ENCODE results near the gene WFDC1.

The WFDC1 gene

GRCh38 chr16:84271866-84272265 is 22.8 kb upstream of the WFDC1 start:
- no peak for DNase-seq (ENCODE audit: low read depth in 1 of 2, low spot score in 1 of 2)

GRCh38 chr16:84272740-84273320 is 21.8 kb upstream of the WFDC1 start:
- no peak for DNase-seq (ENCODE audit: low read depth in 1 of 2, low spot score in 1 of 2)

DNA sequence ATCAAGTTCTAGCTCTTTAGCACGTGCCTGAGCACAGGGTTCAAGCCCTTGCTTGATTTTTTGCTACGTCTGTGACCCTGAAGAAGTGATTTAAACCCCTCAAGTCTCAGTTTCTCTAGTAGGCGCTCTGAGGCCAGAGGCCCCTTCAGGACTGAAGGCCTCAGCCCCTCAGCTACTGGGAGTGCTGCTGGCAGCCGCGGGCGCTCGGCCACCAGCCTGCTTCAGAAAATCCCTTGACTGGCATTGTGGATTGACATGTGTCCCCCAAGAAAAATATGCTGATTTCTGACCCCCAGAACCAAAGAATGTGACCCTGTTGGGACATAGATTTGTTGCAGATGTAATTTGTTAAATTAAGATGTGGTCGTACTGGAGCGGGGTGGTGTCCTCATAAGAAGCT is 20.2 kb upstream of the WFDC1 start:
- no peak for DNase-seq (ENCODE audit: low read depth in 1 of 2, low spot score in 1 of 2)

- no peak for DNase-seq (ENCODE audit: low read depth in 1 of 2, low spot score in 1 of 2)
These were observed 19.0 kb upstream of the WFDC1 start for GRCh38 chr16:84275585-84276151.

DNA sequence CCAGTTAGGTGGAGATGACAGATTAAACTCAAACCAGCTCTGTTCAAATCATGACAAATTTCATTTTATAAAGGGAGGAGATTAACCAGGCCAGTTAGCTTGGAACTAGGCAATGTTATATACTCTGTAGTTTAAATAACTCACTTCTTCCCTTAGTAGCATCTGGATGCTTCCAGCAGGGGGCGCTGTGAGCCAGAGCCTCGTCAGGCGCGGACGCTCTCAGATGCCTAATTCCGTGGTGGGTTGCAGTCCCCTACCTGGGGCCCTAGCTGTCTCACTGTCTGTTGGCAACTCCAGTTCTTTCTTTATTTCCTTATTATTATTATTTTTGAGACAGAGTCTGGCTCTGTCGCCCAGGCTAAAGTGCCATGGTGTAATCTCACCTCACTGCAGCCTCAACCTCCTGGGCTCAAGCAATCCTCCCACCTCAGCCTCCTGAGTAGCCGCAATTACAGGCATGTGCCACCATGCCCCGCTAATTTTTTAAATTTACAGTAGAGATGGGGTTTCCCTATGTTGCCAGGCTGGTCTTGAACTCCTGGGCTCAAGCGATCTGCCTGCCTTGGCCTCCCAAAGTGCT is 17.3 kb upstream of the WFDC1 start:
- DNase-seq (ENCODE audit: low read depth in 1 of 2, low spot score in 1 of 2), result peak; percentile 54 to 60

- no peak for DNase-seq (ENCODE audit: low read depth in 1 of 2, low spot score in 1 of 2)
These were observed 16.3 kb upstream of the WFDC1 start for GRCh38 chr16:84278333-84278732.

GRCh38 chr16:84278968-84279367 is 15.7 kb upstream of the WFDC1 start:
- no peak for DNase-seq (ENCODE audit: low read depth in 1 of 2, low spot score in 1 of 2)

DNA sequence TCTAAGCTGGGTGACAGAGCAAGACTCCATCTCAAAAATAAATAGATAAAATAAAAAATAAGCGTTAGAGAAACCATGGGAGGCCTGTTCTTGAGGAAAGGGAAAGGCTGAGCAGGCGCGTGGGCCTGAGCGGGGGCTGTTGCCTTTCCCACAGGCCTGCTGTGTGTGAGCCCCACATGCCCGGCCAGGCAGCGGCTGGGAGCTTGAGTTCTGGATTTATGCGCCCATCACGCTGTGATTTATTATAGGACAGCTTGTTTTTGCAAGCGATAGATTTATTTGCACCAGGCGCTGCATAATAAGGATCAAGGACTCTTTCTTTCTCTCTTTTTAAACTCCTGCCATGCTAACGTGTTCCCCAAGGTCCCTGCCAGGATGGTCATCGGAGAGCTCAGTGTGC is 14.8 kb upstream of the WFDC1 start:
- no peak for DNase-seq (ENCODE audit: low read depth in 1 of 2, low spot score in 1 of 2)

DNA sequence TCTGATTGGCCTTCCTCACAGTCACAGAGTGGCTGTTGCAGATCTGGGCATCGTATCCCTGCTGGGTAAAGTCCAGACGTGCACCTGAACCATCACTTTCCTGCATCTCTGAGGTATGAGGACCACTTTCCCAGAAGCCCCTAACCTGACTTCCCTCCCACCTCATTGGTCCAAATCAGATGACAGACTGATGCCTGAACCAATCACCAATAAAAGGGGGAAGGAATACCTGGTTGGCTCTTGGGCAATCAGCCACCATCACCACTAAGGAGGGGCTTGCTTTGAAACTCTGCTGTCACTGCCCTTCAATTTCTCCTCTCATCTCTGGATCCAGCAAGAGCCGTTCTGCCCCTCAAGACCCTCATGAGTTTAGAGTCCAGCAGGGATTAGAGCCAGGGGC is 13.6 kb upstream of the WFDC1 start:
- no peak for DNase-seq (ENCODE audit: low read depth in 1 of 2, low spot score in 1 of 2)

GRCh38 chr16:84282533-84282932 is 12.1 kb upstream of the WFDC1 start:
- no peak for DNase-seq (ENCODE audit: low read depth in 1 of 2, low spot score in 1 of 2)

DNA sequence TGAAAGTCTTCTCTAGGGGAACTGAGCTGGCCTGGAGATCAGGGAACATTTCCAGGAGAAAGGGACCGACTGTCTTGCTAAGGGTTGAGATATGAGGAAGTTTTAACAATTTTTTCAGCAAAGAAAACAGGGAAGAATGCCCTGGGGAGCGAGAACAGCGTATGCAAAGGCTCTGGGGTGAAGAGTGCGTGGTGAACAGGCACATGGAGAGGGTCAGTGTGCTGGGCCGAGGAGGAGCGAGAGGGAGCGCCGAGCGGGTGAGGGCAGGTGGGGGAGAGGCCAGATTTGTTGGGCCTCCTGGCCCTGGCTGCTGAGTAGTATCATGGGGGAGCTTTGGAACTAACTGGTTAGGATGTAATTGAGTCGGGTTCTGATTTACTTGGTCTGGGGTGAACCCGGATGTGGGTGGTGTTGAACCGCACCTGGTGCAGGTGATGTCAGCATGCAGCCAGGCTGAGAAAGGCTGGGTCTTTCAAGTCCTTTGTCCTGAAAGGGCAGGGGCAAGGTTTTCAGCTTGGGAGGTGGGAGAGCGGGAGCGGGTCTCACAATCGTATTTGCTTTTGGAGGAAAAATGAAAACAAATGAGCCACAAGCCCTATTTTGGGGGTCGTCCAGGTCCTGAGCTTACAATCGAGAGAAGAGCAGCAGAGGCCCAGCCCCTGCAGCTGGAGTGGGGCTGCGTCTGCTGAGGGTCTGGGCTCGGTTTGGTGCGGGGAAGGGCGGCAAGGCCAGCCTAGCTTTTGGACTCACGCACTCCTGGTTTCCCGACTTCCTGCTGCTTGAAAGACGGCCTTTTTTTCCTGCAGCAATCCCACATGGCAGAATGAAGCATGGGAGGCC is 11.1 kb upstream of the WFDC1 start:
- DNase-seq (ENCODE audit: low read depth in 1 of 2, low spot score in 1 of 2), result no peak

DNA sequence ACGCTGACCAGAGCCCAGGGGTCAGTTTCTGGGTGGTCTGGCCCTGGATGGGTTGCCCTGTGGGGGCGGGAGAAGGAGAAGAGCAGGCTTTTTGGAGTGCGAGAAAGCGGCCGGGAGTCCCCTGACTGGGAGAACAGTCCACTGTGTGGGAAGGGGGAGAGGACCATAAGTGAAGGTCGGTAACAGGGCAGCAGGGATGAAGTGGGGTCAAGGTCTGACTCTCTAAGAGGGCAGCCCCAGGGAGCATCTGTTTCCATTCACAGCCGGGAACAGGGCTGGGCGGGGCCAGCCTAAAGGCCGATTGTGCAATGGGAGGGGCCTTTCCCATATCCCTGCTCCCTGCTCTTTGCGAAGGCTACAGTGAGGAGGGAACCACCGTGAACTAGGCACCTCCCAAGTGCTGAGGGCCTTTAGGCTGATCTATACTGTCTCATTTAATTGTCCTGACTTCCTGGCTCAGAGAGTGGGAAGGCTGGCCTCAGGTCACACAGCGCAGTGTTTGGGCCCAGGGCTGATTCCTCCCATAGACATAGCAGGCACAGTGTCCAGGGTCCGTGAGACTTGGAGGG is 10.4 kb upstream of the WFDC1 start:
- no peak for DNase-seq (ENCODE audit: low read depth in 1 of 2, low spot score in 1 of 2)

DNA sequence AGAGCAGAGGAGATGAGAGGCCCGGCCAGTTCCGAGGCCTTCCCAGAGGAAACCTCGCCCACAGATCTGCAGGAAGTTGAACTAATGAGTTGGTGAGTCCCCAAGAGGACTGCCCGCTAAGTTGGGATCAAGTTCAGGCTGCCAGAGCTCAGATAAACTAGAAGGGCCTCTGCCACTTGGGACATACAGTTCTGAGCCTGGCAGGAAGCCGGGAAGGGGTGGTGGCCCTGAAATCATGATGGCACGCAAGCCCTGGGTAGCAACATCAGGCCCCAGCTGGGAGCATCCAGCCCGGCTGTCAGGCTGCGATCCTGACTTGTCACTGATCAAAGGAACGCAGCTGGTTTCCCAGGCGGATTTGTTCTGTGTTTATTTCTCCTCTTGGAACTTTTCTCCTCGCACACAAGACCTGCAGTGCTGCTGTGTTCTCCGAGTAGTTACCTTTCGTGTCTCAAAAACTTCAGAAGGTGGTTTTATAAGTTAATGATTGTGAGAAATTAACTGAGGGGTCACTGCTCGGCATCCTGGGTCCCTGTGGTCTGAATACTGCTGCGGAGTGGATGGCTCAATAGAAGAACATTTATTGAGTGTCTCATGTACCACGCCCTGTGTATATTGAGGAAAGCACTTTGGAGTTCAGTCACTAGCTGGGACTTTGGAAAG is 8.0 kb upstream of the WFDC1 start:
- no peak for DNase-seq (ENCODE audit: low read depth in 1 of 2, low spot score in 1 of 2)

- no peak for DNase-seq (ENCODE audit: low read depth in 1 of 2, low spot score in 1 of 2)
These were observed 5.8 kb upstream of the WFDC1 start for GRCh38 chr16:84288902-84289301.

DNA sequence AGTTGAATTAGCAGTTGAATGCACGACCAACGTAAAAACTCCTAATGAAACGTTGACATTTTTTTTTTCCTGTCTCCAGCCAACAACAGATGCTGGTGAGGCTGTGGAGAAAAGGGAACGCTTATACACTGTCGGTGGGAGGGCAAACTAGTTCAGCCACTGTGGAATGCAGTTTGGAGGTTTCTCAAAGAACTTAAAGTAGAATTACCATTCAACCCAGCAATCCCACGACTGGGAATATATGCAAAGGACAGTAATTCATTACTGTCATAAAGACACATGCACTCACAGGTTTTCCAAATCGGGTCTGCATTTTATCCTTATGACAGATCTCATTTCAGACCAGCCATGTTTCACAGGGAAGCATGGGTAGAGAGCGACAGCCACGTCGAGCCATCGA is 3.5 kb upstream of the WFDC1 start:
- no peak for DNase-seq (ENCODE audit: low read depth in 1 of 2, low spot score in 1 of 2)

- DNase-seq (ENCODE audit: low read depth in 1 of 2, low spot score in 1 of 2), result no peak
These were observed 2.7 kb upstream of the WFDC1 start for GRCh38 chr16:84292011-84292410.

DNA sequence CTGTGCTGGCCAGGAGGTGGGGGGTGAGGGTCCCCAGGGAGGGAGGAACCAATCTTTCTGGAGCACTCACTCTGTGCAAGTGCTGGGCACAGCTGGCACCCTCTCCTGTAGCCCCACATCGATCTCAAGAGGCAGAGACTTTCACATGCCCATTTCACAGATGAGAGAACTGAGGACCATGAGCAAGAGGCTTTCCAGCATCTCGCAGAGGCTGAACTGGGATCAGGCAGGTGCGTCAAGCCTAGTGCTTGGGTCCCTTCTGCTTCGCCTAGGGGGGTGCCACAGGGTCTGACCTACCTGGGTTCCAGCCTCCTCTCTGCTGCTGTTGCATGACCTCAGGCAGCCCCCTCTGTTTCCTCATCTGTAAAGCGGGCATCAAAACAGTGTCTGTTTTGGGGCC is 1.3 kb upstream of the WFDC1 start:
- no peak for DNase-seq (ENCODE audit: low read depth in 1 of 2, low spot score in 1 of 2)

GRCh38 chr16:84294117-84294516 is 561 bp upstream of the WFDC1 start:
- DNase-seq (ENCODE audit: low read depth in 1 of 2, low spot score in 1 of 2), result no peak

- no peak for DNase-seq (ENCODE audit: low read depth in 1 of 2, low spot score in 1 of 2)
These were observed 654 bp downstream of the WFDC1 start for GRCh38 chr16:84295203-84295860.

DNA sequence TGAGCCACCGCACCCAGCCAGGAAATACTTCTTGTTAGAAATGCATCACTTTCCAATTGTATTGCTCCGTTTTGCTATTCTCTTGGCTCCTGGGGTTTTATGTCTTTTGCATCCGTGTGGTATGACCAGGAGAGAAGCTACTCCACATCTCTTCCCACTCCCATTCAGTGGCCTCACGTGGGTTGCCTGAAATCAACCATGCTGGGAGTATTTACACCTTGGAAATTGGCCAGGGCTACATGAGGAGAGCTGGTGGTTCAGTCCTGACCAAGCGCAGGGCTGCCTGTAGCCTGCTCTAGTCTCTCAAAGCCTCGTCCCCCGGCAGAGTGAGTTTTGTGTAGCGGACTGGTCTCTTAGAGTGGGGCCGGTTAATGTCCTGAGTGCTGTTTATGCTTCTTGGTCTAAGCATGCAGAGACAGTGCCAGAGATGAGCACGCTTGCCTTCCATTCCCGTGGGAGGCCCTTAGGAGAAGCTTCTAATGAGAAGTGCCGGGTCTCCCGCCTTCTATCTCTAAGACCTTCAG is 3.8 kb downstream of the WFDC1 start:
- no peak for DNase-seq (ENCODE audit: low read depth in 1 of 2, low spot score in 1 of 2)

All from activated CD4-positive, alpha-beta T cell treated with anti-CD3 and anti-CD28 coated beads, Interleukin-2, amount 50 U/mL, for 24 hours (primary cell).